Parathyroid adenoma (tissue), 2 donors: ENCODE results near the gene HRH2.

ENCODE experiments used
- H2AFZ ChIP-seq: fragments of 300-600 bp; sonication (generic); one replicate; pipeline ENCODE4 v1.7.0; 2017; ENCODE audit warnings: antibody characterized with exemption, mild to moderate bottlenecking
- H3K27ac ChIP-seq: fragments of 300-600 bp; sonication (generic); one replicate; pipeline ENCODE4 v1.7.0; 2017
- H3K27me3 ChIP-seq: fragments of 300-600 bp; sonication (generic); one replicate; pipeline ENCODE4 v1.7.0; 2017; ENCODE audit warnings: low read length; ENCODE audit not compliant: control insufficient read depth, insufficient read depth
- H3K36me3 ChIP-seq: fragments of 300-600 bp; sonication (generic); one replicate; pipeline ENCODE4 v1.7.0; 2017; ENCODE audit warnings: low read length; ENCODE audit not compliant: control insufficient read depth, insufficient read depth
- H3K4me1 ChIP-seq: fragments of 300-600 bp; sonication (generic); one replicate; pipeline ENCODE4 v1.7.0; 2017; ENCODE audit warnings: control low read depth
- H3K4me2 ChIP-seq: fragments of 300-600 bp; sonication (generic); one replicate; pipeline ENCODE4 v1.7.0; 2017; ENCODE audit warnings: low read length
- H3K4me3 ChIP-seq: fragments of 300-600 bp; sonication (generic); one replicate; pipeline ENCODE4 v1.7.0; 2017; ENCODE audit warnings: low read depth, low read length
- H3K79me2 ChIP-seq: fragments of 300-600 bp; sonication (generic); one replicate; pipeline ENCODE4 v1.7.0; 2017; ENCODE audit warnings: control low read depth
- H3K9ac ChIP-seq: fragments of 300-600 bp; sonication (generic); one replicate; pipeline ENCODE4 v1.7.0; 2017; ENCODE audit warnings: mild to moderate bottlenecking
- H3K9me3 ChIP-seq: fragments of 300-600 bp; sonication (generic); one replicate; pipeline ENCODE4 v1.7.0; 2017; ENCODE audit warnings: low read length; ENCODE audit not compliant: control insufficient read depth
- CTCF ChIP-seq: fragments of 300-600 bp; sonication (generic); IDR thresholded peaks from one replicate; pipeline ENCODE4 v1.7.0; 2017; ENCODE audit warnings: antibody characterized with exemption, mild to moderate bottlenecking
- donor health status: primary hyperparathyroidism.

Gene HRH2

GRCh38 chr5:175652741-175653663 lies 4.9 kb upstream of the HRH2 start:
- Histone ChIP-seq H2AFZ (no peak overlapping the region), H3K36me3 (no peaks in the 10 kb centered on the region), H3K27me3 (no peaks in the 10 kb centered on the region), H3K79me2 (no peaks in the 10 kb centered on the region), H3K9me3 (no peaks in the 10 kb centered on the region), H3K4me1 (peaks cover 14% of the 10 kb centered on the region), H3K9ac (no peak overlapping the region), H3K4me2 (no peak overlapping the region), H3K4me3 (no peak overlapping the region), H3K27ac (no peak overlapping the region)
- TF ChIP-seq CTCF = no peak

GRCh38 chr5:175653763-175654162 lies 4.1 kb upstream of the HRH2 start:
- no peaks in the 10 kb centered on the region for H3K27me3 ChIP-seq
- H3K4me1 ChIP-seq = peaks cover 14% of the 10 kb centered on the region
- no peak overlapping the region for H3K4me2 ChIP-seq
- H3K27ac ChIP-seq = no peak overlapping the region
- H3K9ac ChIP-seq = no peak overlapping the region
- H3K4me3 ChIP-seq = no peak overlapping the region
- no peak overlapping the region for H2AFZ ChIP-seq
- H3K79me2 ChIP-seq = no peaks in the 10 kb centered on the region
- H3K36me3 ChIP-seq = no peaks in the 10 kb centered on the region
- no peaks in the 10 kb centered on the region for H3K9me3 ChIP-seq
- no peak for TF ChIP-seq CTCF

- H3K4me1 ChIP-seq = peaks cover 14% of the 10 kb centered on the region
- H3K27me3 ChIP-seq = no peaks in the 10 kb centered on the region
- H3K36me3 ChIP-seq = no peaks in the 10 kb centered on the region
- no peak overlapping the region for H2AFZ ChIP-seq
- no peak overlapping the region for H3K4me3 ChIP-seq
- H3K9me3 ChIP-seq = no peaks in the 10 kb centered on the region
- no peaks in the 10 kb centered on the region for H3K79me2 ChIP-seq
- no peak overlapping the region for H3K27ac ChIP-seq
- no peak for TF ChIP-seq CTCF
- H3K9ac ChIP-seq = no peak overlapping the region
- H3K4me2 ChIP-seq = no peak overlapping the region
Measured at GRCh38 chr5:175654339-175654738, 3.5 kb upstream of the HRH2 start.

- H3K9me3 ChIP-seq = no peaks in the 10 kb centered on the region
- H3K36me3 ChIP-seq = no peaks in the 10 kb centered on the region
- no peak overlapping the region for H3K9ac ChIP-seq
- H3K4me1 ChIP-seq = peaks cover 14% of the 10 kb centered on the region
- H3K4me2 ChIP-seq = no peak overlapping the region
- H3K4me3 ChIP-seq = no peak overlapping the region
- H2AFZ ChIP-seq = no peak overlapping the region
- no peaks in the 10 kb centered on the region for H3K27me3 ChIP-seq
- no peaks in the 10 kb centered on the region for H3K79me2 ChIP-seq
- TF ChIP-seq CTCF = no peak
- no peak overlapping the region for H3K27ac ChIP-seq
Measured at GRCh38 chr5:175654807-175655206, 3.1 kb upstream of the HRH2 start.

GRCh38 chr5:175655411-175655810 lies 2.5 kb upstream of the HRH2 start:
- Histone ChIP-seq H2AFZ (no peak overlapping the region), H3K27me3 (no peaks in the 10 kb centered on the region), H3K9me3 (no peaks in the 10 kb centered on the region), H3K9ac (no peak overlapping the region), H3K4me3 (no peak overlapping the region), H3K27ac (no peak overlapping the region), H3K36me3 (no peaks in the 10 kb centered on the region), H3K79me2 (no peaks in the 10 kb centered on the region), H3K4me2 (no peak overlapping the region), H3K4me1 (peaks cover 14% of the 10 kb centered on the region)
- no peak for TF ChIP-seq CTCF
